ENCODE results near the gene GALR1. TPM values are rescaled to one million over a fixed set of nuclear protein-coding genes. Genes with fewer than 3 reads are reported as not detected.

GALR1 gene, protein sequence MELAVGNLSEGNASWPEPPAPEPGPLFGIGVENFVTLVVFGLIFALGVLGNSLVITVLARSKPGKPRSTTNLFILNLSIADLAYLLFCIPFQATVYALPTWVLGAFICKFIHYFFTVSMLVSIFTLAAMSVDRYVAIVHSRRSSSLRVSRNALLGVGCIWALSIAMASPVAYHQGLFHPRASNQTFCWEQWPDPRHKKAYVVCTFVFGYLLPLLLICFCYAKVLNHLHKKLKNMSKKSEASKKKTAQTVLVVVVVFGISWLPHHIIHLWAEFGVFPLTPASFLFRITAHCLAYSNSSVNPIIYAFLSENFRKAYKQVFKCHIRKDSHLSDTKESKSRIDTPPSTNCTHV
- not detected in 2 replicates for total RNA-seq

DNA sequence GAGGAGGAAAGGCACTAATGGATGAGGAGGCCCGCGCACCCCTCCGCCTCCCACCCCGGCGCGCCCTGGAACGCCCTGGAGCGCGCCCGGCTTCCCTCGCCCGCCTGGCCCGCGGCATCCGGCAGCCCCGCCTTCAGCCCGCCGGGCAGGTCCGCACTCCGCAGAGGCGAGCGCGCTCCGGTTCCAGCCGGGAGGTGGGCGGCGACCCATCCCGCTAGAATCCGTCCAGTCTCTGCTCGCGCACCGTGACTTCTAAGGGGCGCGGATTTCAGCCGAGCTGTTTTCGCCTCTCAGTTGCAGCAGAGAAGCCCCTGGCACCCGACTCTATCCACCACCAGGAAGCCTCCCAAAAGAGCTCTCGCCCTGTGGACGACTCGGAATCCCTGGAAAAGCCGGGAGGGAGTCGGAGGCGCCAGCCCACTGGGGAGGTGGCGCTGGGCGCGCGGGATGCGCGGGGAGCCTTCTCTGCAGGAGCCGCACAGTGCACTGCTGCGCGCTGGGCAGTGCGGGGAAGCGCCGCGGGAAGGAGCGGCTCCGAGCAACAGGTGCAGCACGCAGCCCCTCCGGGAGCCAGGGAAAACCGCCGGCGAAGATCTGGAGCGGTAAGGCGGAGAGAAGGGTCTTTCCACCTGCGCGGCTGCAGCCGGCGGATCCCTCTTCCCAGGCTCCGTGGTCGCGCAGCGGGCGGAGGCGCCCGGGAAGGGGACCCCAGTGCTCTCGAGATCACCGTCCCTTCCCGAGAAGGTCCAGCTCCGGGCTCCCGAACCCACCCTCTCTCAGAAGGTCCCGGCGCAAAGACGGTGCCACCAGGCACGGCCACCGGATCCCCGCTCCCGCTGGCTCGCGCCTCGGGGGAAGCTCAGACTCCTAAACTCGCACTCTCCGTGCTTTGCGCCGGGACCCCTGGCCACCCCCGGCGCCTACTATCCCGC is at the start of gene GALR1:
Gene GALR1 (plus strand): TSS at position 280 of the 932 bp plus-strand sequence. CDS start 701 bp downstream, outside the sequence.

Other genes starting within 250 kb of the GALR1 start
- 7.2 and 13.1 TPM in 2 replicates for gene MBP, start 117.1 kb upstream of the GALR1 start, total RNA-seq

All from placental pericyte (primary cell).